Measurements from ENCODE around the gene PTF1A.

Gene PTF1A

DNA sequence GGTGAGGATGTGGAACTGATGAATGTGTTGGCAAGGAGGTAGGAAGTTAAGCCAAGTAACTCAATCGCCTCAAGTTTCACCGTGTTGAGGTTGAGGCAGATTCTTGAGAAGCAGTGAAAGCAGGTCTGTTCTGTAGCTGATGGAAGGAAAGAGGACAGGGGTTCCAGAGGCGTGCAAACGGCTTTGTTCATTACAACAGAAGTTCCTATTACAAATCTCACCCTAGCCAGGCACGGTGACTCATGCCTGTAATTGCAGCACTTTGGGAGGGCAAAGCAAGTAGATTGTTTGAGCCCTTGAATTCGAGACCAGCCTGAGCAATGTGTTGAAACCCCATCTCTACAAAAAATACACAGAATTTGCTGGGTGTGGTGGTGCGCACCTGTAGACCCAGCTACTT lies 36.9 kb upstream of the PTF1A start:
- Histone ChIP-seq H3K9ac (ENCODE audit: insufficient read length, low read depth) (no peak overlapping the region), H3K4me3 (ENCODE audit: insufficient read length, low read depth) (no peak overlapping the region)

DNA sequence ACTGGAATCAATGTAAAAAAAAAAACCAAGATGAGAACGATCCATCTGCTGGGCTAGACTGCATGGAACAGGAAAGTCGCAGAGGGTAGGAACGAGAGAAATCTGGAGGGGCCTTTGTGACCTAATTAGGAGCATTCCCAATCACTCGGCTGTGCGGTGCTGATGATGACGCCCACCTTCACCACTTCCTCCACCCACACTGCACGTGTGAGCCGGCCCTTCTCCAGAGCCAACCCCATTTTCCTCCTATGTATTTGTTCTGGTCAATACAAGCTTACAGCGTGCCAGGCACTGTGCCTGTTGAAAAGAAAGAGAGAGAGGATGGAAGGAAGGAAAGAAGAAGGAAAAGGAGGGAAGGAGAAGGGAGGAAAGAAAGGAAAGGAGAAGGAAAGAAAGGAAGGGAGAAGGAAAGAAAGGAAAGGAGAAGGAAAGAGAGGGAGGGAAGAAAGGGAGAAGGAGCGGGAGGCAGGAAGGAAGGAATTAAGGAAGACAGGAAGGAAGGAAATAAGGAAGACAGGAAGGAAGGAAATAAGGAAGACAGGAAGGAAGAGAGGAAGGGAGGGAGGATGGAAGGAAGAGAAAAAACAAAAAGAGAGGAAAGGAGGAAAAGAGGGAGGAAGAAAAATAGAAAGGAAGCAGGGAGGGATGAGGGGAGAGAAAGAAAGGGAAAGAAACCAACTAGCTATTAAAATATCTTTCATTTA lies 35.5 kb upstream of the PTF1A start:
- peaks cover 6% of the 10 kb centered on the region for H3K27me3 ChIP-seq (ENCODE audit: insufficient read depth, insufficient read length)
- no peaks in the 10 kb centered on the region for H3K36me3 ChIP-seq (ENCODE audit: insufficient read depth, insufficient read length, low read length)
- H3K9ac ChIP-seq (ENCODE audit: insufficient read length, low read depth): no peak overlapping the region
- TF ChIP-seq SUZ12 (IDR thresholded peaks at IDR 0.05; ENCODE audit: extremely low read depth, insufficient read depth, insufficient read length) (no peak), YY1 (IDR thresholded peaks at IDR 0.05; ENCODE audit: insufficient read depth, insufficient read length) (no peak), ZNF274 (IDR thresholded peaks at IDR 0.05; ENCODE audit: low read depth, low read length) (no peak)
- no peaks in the 10 kb centered on the region for H3K9me3 ChIP-seq (ENCODE audit: insufficient read depth, low read length)
- H3K4me1 ChIP-seq (ENCODE audit: insufficient read depth, insufficient read length): no peaks in the 10 kb centered on the region
- no peak for DNase-seq (ENCODE audit: low read depth, low spot score)
- H3K4me3 ChIP-seq (ENCODE audit: insufficient read length, low read depth): no peak overlapping the region

More for the DNA sequence above, 36.9 kb upstream of the PTF1A start:
- DNase-seq (ENCODE audit: low read depth, low spot score): no peak
- Histone ChIP-seq H3K27me3 (ENCODE audit: insufficient read depth, insufficient read length) (peaks cover 4% of the 10 kb centered on the region), H3K36me3 (ENCODE audit: insufficient read depth, insufficient read length, low read length) (no peaks in the 10 kb centered on the region), H3K9me3 (ENCODE audit: insufficient read depth, low read length) (no peaks in the 10 kb centered on the region), H3K4me1 (ENCODE audit: insufficient read depth, insufficient read length) (no peaks in the 10 kb centered on the region)
- no peak for TF ChIP-seq YY1 (IDR thresholded peaks at IDR 0.05; ENCODE audit: insufficient read depth, insufficient read length)
- no peak for TF ChIP-seq SUZ12 (IDR thresholded peaks at IDR 0.05; ENCODE audit: extremely low read depth, insufficient read depth, insufficient read length)
- no peak for TF ChIP-seq ZNF274 (IDR thresholded peaks at IDR 0.05; ENCODE audit: low read depth, low read length)

- H3K27me3 ChIP-seq (ENCODE audit: insufficient read depth, insufficient read length): peaks cover 6% of the 10 kb centered on the region
- H3K36me3 ChIP-seq (ENCODE audit: insufficient read depth, insufficient read length, low read length): no peaks in the 10 kb centered on the region
- no peak for DNase-seq (ENCODE audit: low read depth, low spot score)
- no peak overlapping the region for H3K4me3 ChIP-seq (ENCODE audit: insufficient read length, low read depth)
- no peak overlapping the region for H3K9ac ChIP-seq (ENCODE audit: insufficient read length, low read depth)
- H3K9me3 ChIP-seq (ENCODE audit: insufficient read depth, low read length): no peaks in the 10 kb centered on the region
- no peaks in the 10 kb centered on the region for H3K4me1 ChIP-seq (ENCODE audit: insufficient read depth, insufficient read length)
- TF ChIP-seq YY1 (IDR thresholded peaks at IDR 0.05; ENCODE audit: insufficient read depth, insufficient read length) (no peak), ZNF274 (IDR thresholded peaks at IDR 0.05; ENCODE audit: low read depth, low read length) (no peak), SUZ12 (IDR thresholded peaks at IDR 0.05; ENCODE audit: extremely low read depth, insufficient read depth, insufficient read length) (no peak)
These were observed 34.9 kb upstream of the PTF1A start for GRCh38 chr10:23157239-23157681.

DNA sequence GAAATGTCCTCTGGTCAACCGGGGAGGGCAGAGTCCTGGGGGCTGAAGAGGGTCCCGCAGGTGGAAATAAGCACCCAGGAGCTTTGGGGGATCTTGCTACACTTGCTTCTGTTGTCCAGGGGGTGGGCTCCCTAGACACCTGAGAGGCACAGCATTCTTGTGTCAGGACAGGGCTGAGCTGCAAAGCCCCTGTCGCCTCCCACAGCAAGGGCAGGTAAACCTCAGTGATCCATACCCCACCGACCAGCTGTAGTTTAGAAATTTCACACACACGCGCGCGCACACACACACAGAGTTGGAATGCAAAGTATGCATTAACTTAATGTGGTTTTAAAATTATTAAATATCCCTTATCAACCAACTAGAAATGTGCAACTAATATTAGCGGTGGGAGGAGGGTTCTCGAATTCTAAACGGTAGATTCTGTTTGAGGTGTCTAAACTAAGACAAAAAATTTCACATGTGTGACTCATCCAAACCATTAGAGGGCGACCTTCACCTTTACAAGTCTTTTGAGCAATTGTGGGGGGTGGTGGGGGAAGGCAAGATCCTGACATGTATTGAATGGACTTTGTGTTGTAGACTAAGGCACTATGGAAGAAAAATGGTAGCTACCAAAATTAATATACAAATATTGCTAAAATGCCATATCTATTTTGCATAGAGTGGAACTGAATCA lies 34.3 kb upstream of the PTF1A start:
- Histone ChIP-seq H3K27me3 (ENCODE audit: insufficient read depth, insufficient read length) (peaks cover 6% of the 10 kb centered on the region), H3K9me3 (ENCODE audit: insufficient read depth, low read length) (no peaks in the 10 kb centered on the region), H3K9ac (ENCODE audit: insufficient read length, low read depth) (no peak overlapping the region), H3K36me3 (ENCODE audit: insufficient read depth, insufficient read length, low read length) (no peaks in the 10 kb centered on the region), H3K4me3 (ENCODE audit: insufficient read length, low read depth) (no peak overlapping the region), H3K4me1 (ENCODE audit: insufficient read depth, insufficient read length) (no peaks in the 10 kb centered on the region)
- DNase-seq (ENCODE audit: low read depth, low spot score): peak; percentile 39
- TF ChIP-seq YY1 (IDR thresholded peaks at IDR 0.05; ENCODE audit: insufficient read depth, insufficient read length) (no peak), SUZ12 (IDR thresholded peaks at IDR 0.05; ENCODE audit: extremely low read depth, insufficient read depth, insufficient read length) (no peak), ZNF274 (IDR thresholded peaks at IDR 0.05; ENCODE audit: low read depth, low read length) (no peak)

DNA sequence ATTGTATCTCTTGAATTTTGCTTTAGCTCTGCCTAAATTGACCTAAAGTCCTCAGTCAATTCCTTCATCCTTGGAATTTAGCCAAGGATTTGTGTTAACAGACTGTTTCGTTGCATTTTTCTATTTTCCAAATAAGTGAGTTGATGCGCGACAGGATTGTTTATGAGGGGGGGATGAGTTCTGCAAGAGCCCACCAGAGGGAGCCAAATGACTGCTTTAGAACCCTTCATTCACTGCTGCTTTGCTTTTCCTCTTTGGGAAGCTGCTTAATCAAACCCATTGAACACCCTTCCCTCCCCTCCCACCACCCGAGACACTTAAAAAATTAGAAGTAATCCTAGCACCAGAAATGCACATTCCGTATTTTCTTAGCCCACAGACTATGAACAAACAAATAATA lies 33.7 kb upstream of the PTF1A start:
- H3K9me3 ChIP-seq (ENCODE audit: insufficient read depth, low read length): no peaks in the 10 kb centered on the region
- H3K4me3 ChIP-seq (ENCODE audit: insufficient read length, low read depth): no peak overlapping the region
- no peaks in the 10 kb centered on the region for H3K36me3 ChIP-seq (ENCODE audit: insufficient read depth, insufficient read length, low read length)
- DNase-seq (ENCODE audit: low read depth, low spot score): peak; percentile 49
- no peaks in the 10 kb centered on the region for H3K4me1 ChIP-seq (ENCODE audit: insufficient read depth, insufficient read length)
- H3K27me3 ChIP-seq (ENCODE audit: insufficient read depth, insufficient read length): peaks cover 6% of the 10 kb centered on the region
- H3K9ac ChIP-seq (ENCODE audit: insufficient read length, low read depth): no peak overlapping the region
- TF ChIP-seq ZNF274 (IDR thresholded peaks at IDR 0.05; ENCODE audit: low read depth, low read length) (no peak), YY1 (IDR thresholded peaks at IDR 0.05; ENCODE audit: insufficient read depth, insufficient read length) (no peak), SUZ12 (IDR thresholded peaks at IDR 0.05; ENCODE audit: extremely low read depth, insufficient read depth, insufficient read length) (no peak)

- peaks cover 7% of the 10 kb centered on the region for H3K4me1 ChIP-seq (ENCODE audit: insufficient read depth, insufficient read length)
- H3K27me3 ChIP-seq (ENCODE audit: insufficient read depth, insufficient read length): peaks cover 93% of the 10 kb centered on the region
- H3K9ac ChIP-seq (ENCODE audit: insufficient read length, low read depth): no peak overlapping the region
- no peaks in the 10 kb centered on the region for H3K36me3 ChIP-seq (ENCODE audit: insufficient read depth, insufficient read length, low read length)
- H3K9me3 ChIP-seq (ENCODE audit: insufficient read depth, low read length): no peaks in the 10 kb centered on the region
- TF ChIP-seq YY1 (IDR thresholded peaks at IDR 0.05; ENCODE audit: insufficient read depth, insufficient read length): no peak
- no peak for TF ChIP-seq SUZ12 (IDR thresholded peaks at IDR 0.05; ENCODE audit: extremely low read depth, insufficient read depth, insufficient read length)
- TF ChIP-seq ZNF274 (IDR thresholded peaks at IDR 0.05; ENCODE audit: low read depth, low read length): no peak
- DNase-seq (ENCODE audit: low read depth, low spot score): no peak
- no peak overlapping the region for H3K4me3 ChIP-seq (ENCODE audit: insufficient read length, low read depth)
These were observed 20.8 kb upstream of the PTF1A start for GRCh38 chr10:23171232-23171876.
